HL-60 (cell line): Measurements from ENCODE around the gene MINDY3.

Source experiments
- DNase-seq, 2 experiments: peaks; one replicate each; pipeline ENCODE4 v3.0.0-alpha.2; 2010 to 2020; ENCODE audit warnings: low read depth in 1 of 2, low spot score in 1 of 2
- H3K27ac ChIP-seq: fragments of 250-450 bp; sonication (Bioruptor Pico); replicated peaks from 2 replicates; pipeline ENCODE4 v1.5.1; 2020; ENCODE audit warnings: mild to moderate bottlenecking, moderate library complexity
- H3K27me3 ChIP-seq: fragments of 250-450 bp; sonication (Bioruptor Pico); 2 replicates; pipeline ENCODE4 v1.5.1; 2021; ENCODE audit warnings: mild to moderate bottlenecking, moderate library complexity; ENCODE audit not compliant: insufficient read depth, poor library complexity, severe bottlenecking
- H3K4me3 ChIP-seq: replicated peaks from 2 replicates; pipeline ENCODE4 v1.5.1; 2011; ENCODE audit warnings: mild to moderate bottlenecking, control low read depth, low read length; ENCODE audit not compliant: insufficient read depth
- CTCF ChIP-seq: IDR thresholded peaks from one replicate; pipeline ENCODE4 v1.5.1; 2011; ENCODE audit warnings: low read length, control low read depth, inconsistent platforms; ENCODE audit not compliant: insufficient read depth
- GABPA ChIP-seq: IDR thresholded peaks from 2 replicates; pipeline ENCODE4 v1.6.1; 2012; ENCODE audit warnings: low read depth
- POLR2AphosphoS5 ChIP-seq: IDR thresholded peaks from 2 replicates; pipeline ENCODE4 v1.6.1; 2012; ENCODE audit warnings: low read depth
- REST ChIP-seq: IDR thresholded peaks from 2 replicates; pipeline ENCODE4 v1.6.1; 2012; ENCODE audit warnings: low read depth; ENCODE audit not compliant: insufficient replicate concordance
- SPI1 ChIP-seq: IDR thresholded peaks from 2 replicates; pipeline ENCODE4 v1.6.1; 2012; ENCODE audit warnings: low read depth, mild to moderate bottlenecking, borderline replicate concordance
- long read RNA-seq: library from polyadenylated mRNA; unstranded; transcript quantifications from one replicate; pipeline ENCODE4 v2.0.0, GENCODE V29; 2020

The MINDY3 gene
- long read RNA-seq, transcript MINDY3-201 (15 exons, 2,381 nt), result major isoform, 16 of 47 reads
- long read RNA-seq, transcript MINDY3-206 (14 exons, 2,307 nt), result major isoform, 16 of 47 reads
- long read RNA-seq, partial matches to known transcripts, result 3 of 47 reads
- long read RNA-seq, other reads (novel, unspliced or antisense), result 12 of 47 reads

GRCh38 chr10:15859906-15860691 is at the start of gene MINDY3:
Gene MINDY3, minus strand, starts transcription at chr10:15860507. Its CDS starts 208 bp downstream, at chr10:15860299.
- no peaks in the 10 kb centered on the region for H3K27me3 ChIP-seq
- TF ChIP-seq GABPA (peak; percentile 85), SPI1 (0 out of 2 replicates have a peak, but pooled peaks have one; percentile 17), POLR2AphosphoS5 (peak; percentile 38; the same call in 1 of the 2 replicates), CTCF (no peak)
- peak; percentile 57 to 67 for DNase-seq
- peak within 1 kb of the TSS; percentile 60 for H3K27ac ChIP-seq
- peak within 1 kb of the TSS; percentile 79 for H3K4me3 ChIP-seq

GRCh38 chr10:15901889-15902288 is 41.6 kb upstream of the MINDY3 start:
- no peak overlapping the region for H3K27ac ChIP-seq
- H3K27me3 ChIP-seq, result no peaks in the 10 kb centered on the region
- TF ChIP-seq POLR2AphosphoS5, result no peak
- no peak for TF ChIP-seq REST
- TF ChIP-seq SPI1, result no peak
- no peak for TF ChIP-seq GABPA
- no peak for TF ChIP-seq CTCF
- no peak for DNase-seq
- H3K4me3 ChIP-seq, result no peak overlapping the region

- no peak overlapping the region for H3K4me3 ChIP-seq
- no peak for TF ChIP-seq CTCF
- TF ChIP-seq REST, result no peak
- no peak for TF ChIP-seq POLR2AphosphoS5
- TF ChIP-seq GABPA, result no peak
- no peak for TF ChIP-seq SPI1
- no peaks in the 10 kb centered on the region for H3K27me3 ChIP-seq
- DNase-seq, result no peak
- no peak overlapping the region for H3K27ac ChIP-seq
These were observed 37.7 kb upstream of the MINDY3 start for GRCh38 chr10:15898046-15898445.
